Muscle layer of colon (tissue), 2 donors: ENCODE data around the gene LCN6.

Experiments used
- H3K27ac ChIP-seq: one replicate; pipeline ENCODE4 v1.7.0; 2013; ENCODE audit warnings: low read depth, mild to moderate bottlenecking, low read length, moderate library complexity
- H3K27me3 ChIP-seq, 2 donors: one replicate each; pipeline ENCODE4 v1.7.0; 2013; ENCODE audit warnings: low read length in 2 of 2, mild to moderate bottlenecking in 2 of 2; ENCODE audit not compliant: insufficient read depth in 2 of 2, control insufficient read depth in 1 of 2
- H3K36me3 ChIP-seq: one replicate; pipeline ENCODE4 v1.7.0; 2013; ENCODE audit warnings: mild to moderate bottlenecking, low read length; ENCODE audit not compliant: insufficient read depth
- H3K4me1 ChIP-seq: one replicate; pipeline ENCODE4 v1.7.0; 2013; ENCODE audit warnings: mild to moderate bottlenecking, low read length; ENCODE audit not compliant: insufficient read depth
- H3K4me3 ChIP-seq, 2 donors: one replicate each; pipeline ENCODE4 v1.7.0; 2013; ENCODE audit warnings: low read length in 2 of 2, low read depth in 1 of 2, mild to moderate bottlenecking in 1 of 2, moderate library complexity in 1 of 2
- H3K9ac ChIP-seq: one replicate; pipeline ENCODE4 v1.7.0; 2013; ENCODE audit warnings: low read length
- H3K9me3 ChIP-seq: one replicate; pipeline ENCODE4 v1.7.0; 2013; ENCODE audit warnings: mild to moderate bottlenecking, low read length
- donor health status: abdominal sarcoma.
- donor health status: Adenocarcinoma of cecum.

Gene LCN6

GRCh38 chr9:136696502-136696901, 51.8 kb downstream of the LCN6 start:
- H3K4me1 ChIP-seq: peaks cover 5% of the 10 kb centered on the region
- no peaks in the 10 kb centered on the region for H3K9me3 ChIP-seq
- no peak overlapping the region for H3K9ac ChIP-seq
- no peak overlapping the region for H3K27ac ChIP-seq
- no peak overlapping the region for H3K4me3 ChIP-seq
- H3K27me3 ChIP-seq: no peaks in the 10 kb centered on the region
- no peaks in the 10 kb centered on the region for H3K36me3 ChIP-seq

- H3K27ac ChIP-seq: no peak overlapping the region
- no peaks in the 10 kb centered on the region for H3K27me3 ChIP-seq
- no peaks in the 10 kb centered on the region for H3K9me3 ChIP-seq
- H3K4me3 ChIP-seq: no peak overlapping the region
- H3K9ac ChIP-seq: no peak overlapping the region
- peaks cover 9% of the 10 kb centered on the region for H3K4me1 ChIP-seq
- no peaks in the 10 kb centered on the region for H3K36me3 ChIP-seq
These were observed 52.4 kb downstream of the LCN6 start for GRCh38 chr9:136695955-136696354.

DNA sequence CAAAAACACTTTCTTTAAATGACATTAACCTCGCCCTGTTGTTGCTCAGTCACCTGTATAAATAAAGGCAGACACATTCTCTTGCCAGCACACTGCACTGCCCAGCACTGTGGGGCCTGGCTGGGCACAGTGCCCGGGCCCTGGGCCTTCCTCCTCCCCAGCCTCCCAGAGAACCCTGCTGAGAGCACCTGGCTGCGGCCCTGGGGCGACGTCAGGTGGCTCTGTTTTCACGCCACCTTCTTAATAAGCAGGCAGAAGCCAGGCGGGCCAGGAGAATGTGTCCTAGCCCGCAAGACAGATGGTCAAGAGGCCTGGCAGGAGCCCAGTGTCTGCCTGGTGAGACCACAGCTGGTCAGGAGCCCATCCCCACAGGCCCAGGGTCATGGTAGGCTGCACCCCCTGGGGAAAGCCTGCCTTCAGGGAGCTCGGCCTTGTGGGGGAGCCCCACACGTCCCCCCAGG, 52.9 kb downstream of the LCN6 start:
- no peak overlapping the region for H3K9ac ChIP-seq
- no peaks in the 10 kb centered on the region for H3K9me3 ChIP-seq
- H3K4me1 ChIP-seq: peaks cover 13% of the 10 kb centered on the region
- H3K27ac ChIP-seq: no peak overlapping the region
- H3K36me3 ChIP-seq: no peaks in the 10 kb centered on the region
- no peak overlapping the region for H3K4me3 ChIP-seq
- no peaks in the 10 kb centered on the region for H3K27me3 ChIP-seq

- H3K27me3 ChIP-seq: no peaks in the 10 kb centered on the region
- H3K4me3 ChIP-seq: no peak overlapping the region
- H3K27ac ChIP-seq: no peak overlapping the region
- peaks cover 19% of the 10 kb centered on the region for H3K4me1 ChIP-seq
- H3K36me3 ChIP-seq: no peaks in the 10 kb centered on the region
- no peak overlapping the region for H3K9ac ChIP-seq
- H3K9me3 ChIP-seq: no peaks in the 10 kb centered on the region
These were observed 53.5 kb downstream of the LCN6 start for GRCh38 chr9:136694872-136695247.

GRCh38 chr9:136694163-136694871, 54.0 kb downstream of the LCN6 start:
- Histone ChIP-seq H3K36me3 (no peaks in the 10 kb centered on the region), H3K9ac (no peak overlapping the region), H3K27ac (no peak overlapping the region), H3K4me3 (no peak overlapping the region), H3K9me3 (no peaks in the 10 kb centered on the region), H3K4me1 (peaks cover 19% of the 10 kb centered on the region), H3K27me3 (no peaks in the 10 kb centered on the region)
